Muscle of leg (tissue), 11 donors: Measurements from ENCODE around the gene PGGHG. TPM values are rescaled to one million over a fixed set of nuclear protein-coding genes. Genes with fewer than 3 reads are reported as not detected.
"Not testable (repeated sequence)": the region's sequence is repeated elsewhere in the genome, so short reads cannot be mapped to it uniquely, and the experiment has no call there.

Source experiments
- DNase-seq: peaks from one replicate; pipeline ENCODE4 v3.0.0; 2013
- H3K27ac ChIP-seq: one replicate; pipeline ENCODE4 v1.5.1; 2013; ENCODE audit warnings: mild to moderate bottlenecking, low read length, control low read depth
- H3K27me3 ChIP-seq: one replicate; pipeline ENCODE4 v1.6.1; 2013; ENCODE audit warnings: low read length; ENCODE audit not compliant: control insufficient read depth, insufficient read depth
- H3K36me3 ChIP-seq: one replicate; pipeline ENCODE4 v1.6.1; 2013; ENCODE audit warnings: low read length; ENCODE audit not compliant: control insufficient read depth, insufficient read depth
- H3K4me1 ChIP-seq: one replicate; pipeline ENCODE4 v1.6.1; 2013; ENCODE audit warnings: low read length; ENCODE audit not compliant: control insufficient read depth, insufficient read depth
- H3K4me3 ChIP-seq: one replicate; pipeline ENCODE4 v1.5.1; 2013; ENCODE audit warnings: low read length, control low read depth
- H3K9me3 ChIP-seq: replicated peaks from 2 replicates; pipeline ENCODE4 v1.6.1; 2013; ENCODE audit warnings: low read depth, low read length; ENCODE audit not compliant: control insufficient read depth
- WGBS: methylation state at CpG from one replicate; pipeline ENCODE4 v1.1.5; 2013; ENCODE audit warnings: missing lambda C conversion rate; ENCODE audit not compliant: insufficient coverage; 5-methylcytosine and 5-hydroxymethylcytosine counted together
- polyA plus RNA-seq, 8 donors: library from polyadenylated mRNA; unstranded; fragments of 120-200 nt; gene quantifications; one replicate each; pipeline versions ENCODE4 v1.2.1 to v1.2.3, GENCODE V29; 2013; ENCODE audit warnings: inconsistent platforms in 1 of 8, low replicate concordance in 1 of 8; ENCODE audit not compliant: insufficient read length in 8 of 8, insufficient read depth in 1 of 8
- total RNA-seq: library from RNA; stranded (reverse); fragments of 120-200 nt; gene quantifications from one replicate; pipeline ENCODE4 v1.2.4, GENCODE V29; 2013

Gene PGGHG
- total and polyA plus RNA-seq, 9 donors = 9.2 to 14.1 (median 9.9) TPM

GRCh38 chr11:307766-308708 lies 19.1 kb downstream of the PGGHG start, which contains the start of gene IFITM2:
TSS of gene IFITM2 (plus strand) at chr11:307816. CDS start at chr11:308193, 377 bp downstream.
- peak; percentile 87 for DNase-seq
- Histone ChIP-seq H3K27ac (peak within 1 kb of the TSS; percentile 93), H3K4me3 (peak within 1 kb of the TSS; percentile 61), H3K4me1 (peaks cover 47% of the 10 kb centered on the region)
- not testable (repeated sequence) for H3K36me3 ChIP-seq, H3K9me3 ChIP-seq, H3K27me3 ChIP-seq
- 0% methylated on average over 9 of the region's 28 CpGs for WGBS

- not testable (repeated sequence) for DNase-seq, H3K36me3 ChIP-seq, H3K9me3 ChIP-seq, H3K27me3 ChIP-seq
- Histone ChIP-seq H3K4me3 (peak overlapping the region; percentile 28), H3K27ac (peak overlapping the region; percentile 69), H3K4me1 (peaks cover 57% of the 10 kb centered on the region)
- 72% methylated on average over 14 of the region's 24 CpGs for WGBS
Measured at GRCh38 chr11:308740-309665, 20.1 kb downstream of the PGGHG start.

- not testable (repeated sequence) for H3K36me3 ChIP-seq, H3K27me3 ChIP-seq, H3K9me3 ChIP-seq, DNase-seq
- H3K4me1 ChIP-seq = peaks cover 61% of the 10 kb centered on the region
- H3K27ac ChIP-seq = peak overlapping the region; percentile 78
- peak overlapping the region; percentile 34 for H3K4me3 ChIP-seq
- 9% methylated on average over 2 of the region's 18 CpGs for WGBS
Measured at GRCh38 chr11:309979-310572, 21.1 kb downstream of the PGGHG start.

DNA sequence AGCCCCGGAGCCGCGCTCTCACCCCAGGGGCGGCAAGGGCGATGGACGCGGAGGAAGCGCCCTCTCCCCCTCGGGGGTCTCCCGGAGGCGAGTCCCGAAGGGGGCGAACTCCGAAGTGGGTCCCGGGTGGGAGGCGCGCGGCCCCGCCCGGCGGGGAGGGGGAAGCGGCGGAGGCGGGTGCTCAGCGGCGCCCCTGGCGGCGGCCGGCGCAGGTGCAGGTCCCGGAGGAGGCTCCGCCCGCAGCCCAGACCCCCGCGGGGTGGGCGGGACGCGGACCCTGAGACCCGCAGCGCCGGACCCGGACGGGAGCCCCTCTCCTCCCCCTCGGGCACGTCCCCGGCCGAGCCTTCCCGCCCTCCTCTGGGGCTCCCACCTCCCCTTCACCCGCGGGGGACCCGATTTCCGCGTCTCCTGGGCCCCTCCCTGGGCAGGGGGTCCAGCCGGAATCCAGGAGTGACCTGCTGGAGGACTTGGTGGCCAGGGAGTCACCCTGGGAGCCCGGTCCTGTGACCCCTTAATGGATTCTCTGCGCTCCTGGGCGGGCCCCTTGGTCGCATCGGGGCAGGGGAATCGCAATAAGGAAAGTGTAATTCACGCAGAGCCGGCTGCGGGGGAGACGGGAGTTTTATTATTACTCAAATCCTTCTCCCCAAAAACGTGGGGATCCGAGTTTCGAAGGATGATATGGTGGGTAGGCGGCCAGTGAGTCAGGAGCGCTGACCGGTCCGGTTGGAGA lies 22.3 kb downstream of the PGGHG start:
- H3K9me3 ChIP-seq, H3K27ac ChIP-seq, DNase-seq, H3K36me3 ChIP-seq: not testable (repeated sequence)
- Histone ChIP-seq H3K4me3 (peak overlapping the region; percentile 25), H3K27me3 (peaks cover 18% of the 10 kb centered on the region), H3K4me1 (peaks cover 63% of the 10 kb centered on the region)
- WGBS = no CpG with 5 or more reads among the region's 71 CpGs

GRCh38 chr11:312092-312816 lies 23.3 kb downstream of the PGGHG start:
- peak overlapping the region; percentile 15 for H3K4me3 ChIP-seq
- peaks cover 60% of the 10 kb centered on the region for H3K4me1 ChIP-seq
- peaks cover 26% of the 10 kb centered on the region for H3K27me3 ChIP-seq
- DNase-seq = no peak
- peaks cover 8% of the 10 kb centered on the region for H3K36me3 ChIP-seq
- H3K9me3 ChIP-seq = no peaks in the 10 kb centered on the region
- peak overlapping the region; percentile 71 for H3K27ac ChIP-seq
- WGBS = no CpG with 5 or more reads among the region's 14 CpGs

DNA sequence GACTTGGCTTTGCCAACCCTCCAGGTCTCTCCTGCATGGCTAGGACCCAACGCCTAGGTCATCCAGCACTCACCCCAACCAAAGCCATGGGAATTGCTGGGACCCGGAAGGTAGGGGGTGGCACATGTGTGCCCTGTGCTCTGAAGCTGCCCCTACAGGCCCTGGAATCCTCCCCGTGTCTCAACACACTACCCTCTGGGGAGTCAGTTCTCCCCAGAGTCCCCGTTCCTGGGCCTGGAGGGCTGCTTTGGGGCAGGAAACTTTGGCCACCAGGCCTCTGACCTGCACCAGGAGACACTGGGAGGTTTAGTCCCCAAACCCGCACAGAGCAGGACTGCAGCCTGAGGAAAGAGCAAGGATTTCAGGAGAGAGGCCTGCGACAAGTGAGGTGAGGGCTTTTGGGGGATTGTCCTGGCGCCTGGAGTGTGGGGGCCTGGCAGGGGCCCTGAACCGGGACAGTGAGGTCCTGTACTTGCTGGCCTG lies 24.4 kb downstream of the PGGHG start:
- no peak for DNase-seq
- Histone ChIP-seq H3K9me3 (no peaks in the 10 kb centered on the region), H3K27ac (peak overlapping the region; percentile 96), H3K4me3 (peak overlapping the region; percentile 70), H3K4me1 (peaks cover 54% of the 10 kb centered on the region), H3K36me3 (peaks cover 8% of the 10 kb centered on the region), H3K27me3 (peaks cover 30% of the 10 kb centered on the region)
- 73% methylated on average over 4 of the region's 8 CpGs for WGBS

GRCh38 chr11:313787-314553 lies 25.0 kb downstream of the PGGHG start, which contains the start of gene IFITM1:
TSS of gene IFITM1 (plus strand) at chr11:314040. CDS start at chr11:314171, 131 bp downstream.
- DNase-seq = peak; percentile 94
- H3K9me3 ChIP-seq = no peaks in the 10 kb centered on the region
- H3K27me3 ChIP-seq = peaks cover 30% of the 10 kb centered on the region
- WGBS = 28% methylated on average over 9 of the region's 18 CpGs
- peaks cover 51% of the 10 kb centered on the region for H3K4me1 ChIP-seq
- peak within 1 kb of the TSS; percentile 70 for H3K4me3 ChIP-seq
- peak within 1 kb of the TSS; percentile 96 for H3K27ac ChIP-seq
- H3K36me3 ChIP-seq = peaks cover 8% of the 10 kb centered on the region

GRCh38 chr11:314554-314875 lies 25.6 kb downstream of the PGGHG start:
- H3K9me3 ChIP-seq, DNase-seq, H3K36me3 ChIP-seq: not testable (repeated sequence)
- WGBS = no CpG with 5 or more reads among the region's 6 CpGs
- Histone ChIP-seq H3K4me1 (peaks cover 46% of the 10 kb centered on the region), H3K27ac (peak overlapping the region; percentile 96), H3K27me3 (peaks cover 30% of the 10 kb centered on the region), H3K4me3 (peak overlapping the region; percentile 70)
